Stromal cell of bone marrow (primary cell): ENCODE results near the gene JMJD4.

Experiments
- DNase-seq: peaks from one replicate; pipeline ENCODE4 v3.0.0-alpha.2; 2012; ENCODE audit warnings: low read depth

Gene JMJD4

GRCh38 chr1:227768640-227769039 is 33.5 kb upstream of the JMJD4 start:
- DNase-seq: no peak

DNA sequence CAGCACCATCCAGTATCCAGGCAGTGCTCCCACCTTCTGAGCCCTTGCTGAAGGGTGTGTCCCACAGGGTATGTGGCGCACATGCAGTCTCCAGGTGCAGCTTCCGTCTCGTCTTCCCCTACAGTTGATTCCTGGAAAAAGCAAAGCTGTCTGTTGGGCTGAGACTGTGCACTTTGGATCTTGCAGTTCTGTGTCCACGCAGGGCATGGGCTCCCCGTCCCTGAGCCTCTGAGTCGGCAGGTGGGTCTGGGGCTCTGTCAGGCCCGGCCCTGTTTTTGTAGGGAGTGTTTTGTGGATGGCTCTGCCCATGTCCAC is 33.0 kb upstream of the JMJD4 start:
- no peak for DNase-seq

DNA sequence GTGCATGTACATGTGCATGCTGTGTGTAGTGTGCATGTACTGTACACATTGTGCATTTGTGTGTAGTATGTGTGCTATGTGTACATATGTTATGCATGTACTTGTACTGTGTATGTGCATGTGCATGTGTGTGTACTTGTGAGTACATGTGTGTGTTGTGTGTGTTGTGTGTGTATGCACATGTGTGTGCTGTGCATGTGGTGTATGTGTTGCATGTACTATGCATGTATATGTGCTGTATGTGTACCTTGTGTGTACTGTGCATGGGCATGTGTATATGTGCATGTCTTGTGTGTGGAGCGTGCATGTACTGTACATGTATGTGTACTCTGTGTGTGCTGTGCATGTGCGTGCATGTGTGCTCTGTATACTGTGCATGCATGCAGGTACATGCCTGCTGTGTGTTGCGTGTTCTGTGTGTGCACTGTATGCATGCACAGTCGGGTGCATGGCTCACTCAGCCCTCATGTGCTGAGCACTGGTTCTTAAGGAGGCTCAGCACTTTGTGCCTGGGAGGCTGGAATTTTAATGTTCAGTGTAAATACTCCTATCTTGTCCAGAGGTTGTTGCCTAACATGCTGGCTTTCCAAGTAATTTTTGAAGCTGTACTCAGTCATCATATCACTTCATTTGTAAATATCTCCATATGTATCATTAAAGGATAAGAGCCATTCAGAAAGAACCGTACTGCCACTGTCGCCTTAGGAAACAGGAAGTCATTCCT is 32.5 kb upstream of the JMJD4 start:
- DNase-seq: no peak

DNA sequence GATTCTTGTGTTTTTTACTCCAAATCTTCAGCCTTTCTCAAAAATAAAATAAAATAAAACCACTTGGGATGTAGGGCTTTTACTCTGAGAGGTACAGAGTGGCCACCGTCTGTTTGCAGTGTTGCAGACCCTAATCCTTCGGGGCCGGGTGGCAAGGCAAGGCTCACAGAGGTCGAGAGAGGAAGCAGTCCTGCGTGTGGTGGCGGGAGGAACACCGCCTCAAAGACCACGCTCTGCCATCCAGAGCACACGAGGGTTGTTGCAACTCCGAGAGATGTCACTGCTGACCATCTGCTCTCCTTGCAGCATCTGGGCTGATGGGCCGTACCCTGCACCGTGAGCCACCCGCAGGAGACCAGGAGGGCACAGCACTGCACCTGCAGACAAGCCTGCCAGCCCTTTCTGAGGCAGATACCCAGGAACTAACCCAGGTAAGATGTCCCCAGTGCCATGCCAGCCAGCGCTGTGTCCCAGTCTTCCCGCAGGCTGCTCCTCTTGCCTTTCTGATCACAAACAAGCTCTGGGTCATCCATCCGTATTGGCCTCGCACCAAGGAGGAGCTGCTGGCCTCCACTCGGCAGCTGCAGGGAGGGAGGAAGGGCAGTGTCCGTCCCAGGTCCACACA is 31.7 kb upstream of the JMJD4 start:
- no peak for DNase-seq

DNA sequence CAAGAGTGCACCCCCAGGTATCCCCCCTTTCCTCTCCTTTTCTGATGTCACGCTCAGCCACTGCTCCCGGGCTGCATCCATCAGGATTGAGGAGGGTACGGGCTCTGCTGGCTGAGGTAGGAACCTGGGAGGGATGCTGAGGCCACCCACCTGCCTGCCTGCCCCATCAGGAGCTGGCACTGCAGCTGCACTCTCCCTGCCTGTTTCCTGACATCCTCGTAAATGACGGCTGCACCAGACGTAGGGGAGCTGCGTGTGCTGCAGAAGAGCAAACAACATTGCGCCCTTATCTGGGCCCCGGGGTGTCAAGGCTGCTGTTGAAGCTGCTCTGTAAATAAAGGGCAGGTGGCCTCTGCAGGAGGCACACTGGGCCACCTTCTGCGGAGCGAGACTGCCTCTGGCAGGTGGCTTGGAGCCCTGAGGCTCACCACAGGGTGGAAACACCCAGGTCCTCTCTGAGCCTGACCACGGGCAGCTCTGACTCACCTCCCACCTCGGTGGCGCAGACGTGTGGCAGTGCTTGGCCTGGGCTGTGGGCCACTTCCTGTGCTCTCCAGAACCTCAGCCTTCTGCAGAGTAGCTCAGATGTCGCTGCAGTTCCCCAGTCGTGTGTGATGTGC is 31.0 kb upstream of the JMJD4 start:
- DNase-seq: no peak

GRCh38 chr1:227765261-227766014 is 30.3 kb upstream of the JMJD4 start:
- DNase-seq: no peak

DNA sequence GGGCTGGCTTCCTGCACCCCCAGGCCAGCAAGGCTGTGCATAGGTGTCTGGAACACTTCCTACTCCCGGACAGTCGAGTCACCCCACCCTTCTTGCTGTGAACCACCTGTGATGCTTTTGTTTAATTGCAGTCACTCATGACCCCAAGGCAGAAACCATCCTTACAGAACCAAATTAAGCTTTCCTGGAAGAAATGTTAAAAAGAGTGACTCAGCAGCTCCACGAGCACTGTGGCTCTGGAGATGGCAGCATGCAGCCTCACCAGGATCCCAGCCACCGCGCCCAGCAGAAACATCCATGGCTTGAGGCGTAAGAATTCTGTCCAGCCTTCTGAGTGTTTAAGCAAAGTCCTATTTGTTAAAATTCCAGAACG is 28.9 kb upstream of the JMJD4 start:
- DNase-seq: no peak

- DNase-seq: no peak
Observed at GRCh38 chr1:227763246-227764018, 28.3 kb upstream of the JMJD4 start.

DNA sequence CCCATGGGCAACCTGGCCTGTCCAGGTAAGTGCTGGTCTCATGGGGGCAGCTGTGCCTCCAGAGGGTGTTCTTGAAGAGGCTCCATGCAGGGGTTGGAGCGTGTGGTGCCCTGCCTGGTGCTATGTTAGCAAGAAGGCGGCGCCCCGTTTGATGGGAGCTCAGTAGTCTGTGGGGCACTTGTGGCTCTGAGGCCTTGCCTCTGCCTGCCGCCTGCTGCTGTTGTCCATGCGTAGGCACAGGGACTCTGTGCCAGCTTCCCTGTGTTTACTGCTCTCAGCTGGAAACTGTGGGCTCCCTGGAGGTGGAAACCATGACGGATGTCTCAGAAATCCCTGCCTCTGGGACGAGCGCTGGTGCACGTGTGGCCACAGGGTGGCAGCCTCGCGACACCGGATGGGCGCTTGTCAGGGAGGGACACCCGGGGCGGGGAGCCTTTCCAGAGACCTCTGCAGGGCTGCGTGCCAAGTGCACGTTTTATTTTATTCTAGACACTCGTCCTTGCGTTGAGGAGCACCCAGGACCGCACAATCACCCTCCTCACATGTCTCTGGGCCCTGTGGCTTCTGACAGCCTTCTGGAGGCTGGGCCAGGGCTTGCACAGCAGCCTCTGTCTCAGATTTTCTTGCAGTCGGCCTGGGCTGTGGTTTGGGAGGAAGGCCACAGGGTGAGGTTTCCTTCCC is 27.3 kb upstream of the JMJD4 start:
- DNase-seq: peak; percentile 62

DNA sequence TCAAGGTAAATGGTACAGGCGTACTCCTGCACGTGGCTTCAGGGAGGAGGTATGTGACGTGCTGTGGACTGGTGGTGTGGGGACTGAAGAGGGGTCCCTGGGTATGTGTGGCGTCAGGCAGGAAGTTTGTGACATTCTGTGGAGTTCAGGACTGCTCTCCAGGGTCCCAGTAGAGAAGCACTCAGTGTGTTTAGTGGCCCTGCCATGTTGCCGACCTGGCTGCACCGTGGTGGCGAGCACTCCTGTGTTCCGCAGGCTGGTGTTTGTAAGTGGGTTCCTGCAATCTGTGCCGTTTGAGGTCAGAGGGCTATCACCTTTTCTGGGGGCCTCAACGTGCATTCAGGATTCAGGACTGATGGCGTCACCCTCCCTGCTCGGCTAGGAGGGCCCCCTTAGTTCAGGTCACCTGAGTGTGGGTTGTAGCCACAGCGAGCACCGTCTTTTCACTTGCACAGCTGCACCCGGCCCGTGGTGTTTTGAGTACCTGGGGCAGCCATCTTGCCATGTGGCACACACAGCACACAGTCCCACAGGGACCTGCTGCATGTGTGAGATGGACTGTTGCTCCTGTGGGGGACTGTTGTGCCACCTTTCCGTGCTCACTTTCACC is 26.6 kb upstream of the JMJD4 start:
- DNase-seq: no peak

- no peak for DNase-seq
Observed at GRCh38 chr1:227760377-227760776, 25.3 kb upstream of the JMJD4 start.

GRCh38 chr1:227759341-227760300 is 24.5 kb upstream of the JMJD4 start:
- DNase-seq: peak; percentile 65

- DNase-seq: no peak
Observed at GRCh38 chr1:227758366-227758765, 23.3 kb upstream of the JMJD4 start.

DNA sequence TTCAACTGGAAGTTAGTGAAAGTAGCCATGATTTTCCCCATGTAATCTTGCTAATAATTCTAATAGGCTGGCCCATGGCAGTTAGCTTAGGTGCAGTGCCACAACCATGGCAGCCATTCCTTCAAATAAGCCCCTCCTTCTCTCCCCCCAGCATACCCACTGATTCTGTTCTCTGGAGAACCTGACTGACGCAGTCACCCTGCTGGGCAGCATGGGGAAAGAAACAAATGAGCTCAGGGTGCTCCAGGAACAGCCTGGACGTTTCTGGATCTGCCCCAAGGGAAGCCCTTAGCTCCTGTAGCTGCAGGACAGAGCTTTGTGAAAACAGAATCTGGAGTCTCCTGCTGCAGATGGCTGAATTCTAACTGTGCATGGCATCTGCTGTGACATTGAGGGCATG is 22.7 kb upstream of the JMJD4 start:
- no peak for DNase-seq

DNA sequence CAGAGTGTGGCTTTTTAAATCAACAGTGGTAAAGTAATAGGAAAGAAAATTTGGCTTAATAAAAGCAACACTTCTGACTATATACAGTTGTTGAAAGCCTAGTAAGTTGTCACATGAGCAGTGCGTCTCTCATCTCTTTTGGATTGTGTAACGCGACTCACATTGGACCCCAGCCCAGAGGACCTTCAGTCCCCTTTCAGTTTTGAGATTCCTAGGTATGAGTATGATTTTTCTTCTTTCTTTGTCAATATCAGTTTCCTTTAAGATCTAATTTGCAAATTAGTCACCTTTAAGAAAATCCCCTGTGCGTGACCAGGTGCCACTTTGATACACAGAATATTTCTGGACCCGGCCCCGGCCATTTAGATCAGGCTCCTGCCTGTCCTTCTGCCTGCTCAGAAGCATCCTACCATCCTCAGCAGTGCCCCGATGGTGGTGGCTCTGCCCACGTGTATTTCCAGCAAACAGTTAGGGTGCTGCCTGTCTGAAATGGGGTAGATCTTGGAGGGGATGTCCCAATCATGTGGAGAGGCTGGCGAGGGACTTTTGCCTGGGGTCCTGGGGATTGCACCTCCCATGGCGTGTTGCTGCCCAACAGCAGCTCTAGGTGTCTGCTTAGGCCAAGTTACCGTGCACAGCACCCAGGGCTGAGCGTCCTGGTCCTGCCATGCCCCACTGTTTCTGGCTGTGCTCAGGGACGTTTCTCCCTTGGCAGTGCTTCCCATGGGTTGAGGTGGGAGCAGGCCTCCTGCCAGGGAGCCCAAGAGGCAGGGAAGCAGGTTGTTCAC is 21.3 kb upstream of the JMJD4 start:
- DNase-seq: no peak

DNA sequence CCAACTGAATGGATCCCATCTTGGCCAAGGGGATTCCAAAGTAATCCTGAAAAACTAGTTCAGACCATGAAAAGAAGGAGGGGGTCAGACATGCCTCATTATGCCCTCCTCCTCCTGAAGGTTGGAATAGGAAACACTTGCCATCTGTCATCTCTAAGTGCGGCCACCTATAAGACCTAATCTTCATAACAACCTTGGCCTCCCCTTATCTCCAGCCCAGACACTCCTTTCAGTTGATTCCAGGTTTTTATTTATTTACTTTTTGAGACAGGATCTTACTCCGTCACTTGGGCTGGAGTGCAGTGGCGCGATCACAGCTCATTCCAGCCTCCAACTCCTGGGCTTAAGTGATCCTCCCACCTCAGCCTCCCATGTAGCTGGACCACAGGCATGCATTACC is 19.9 kb upstream of the JMJD4 start:
- DNase-seq: no peak

DNA sequence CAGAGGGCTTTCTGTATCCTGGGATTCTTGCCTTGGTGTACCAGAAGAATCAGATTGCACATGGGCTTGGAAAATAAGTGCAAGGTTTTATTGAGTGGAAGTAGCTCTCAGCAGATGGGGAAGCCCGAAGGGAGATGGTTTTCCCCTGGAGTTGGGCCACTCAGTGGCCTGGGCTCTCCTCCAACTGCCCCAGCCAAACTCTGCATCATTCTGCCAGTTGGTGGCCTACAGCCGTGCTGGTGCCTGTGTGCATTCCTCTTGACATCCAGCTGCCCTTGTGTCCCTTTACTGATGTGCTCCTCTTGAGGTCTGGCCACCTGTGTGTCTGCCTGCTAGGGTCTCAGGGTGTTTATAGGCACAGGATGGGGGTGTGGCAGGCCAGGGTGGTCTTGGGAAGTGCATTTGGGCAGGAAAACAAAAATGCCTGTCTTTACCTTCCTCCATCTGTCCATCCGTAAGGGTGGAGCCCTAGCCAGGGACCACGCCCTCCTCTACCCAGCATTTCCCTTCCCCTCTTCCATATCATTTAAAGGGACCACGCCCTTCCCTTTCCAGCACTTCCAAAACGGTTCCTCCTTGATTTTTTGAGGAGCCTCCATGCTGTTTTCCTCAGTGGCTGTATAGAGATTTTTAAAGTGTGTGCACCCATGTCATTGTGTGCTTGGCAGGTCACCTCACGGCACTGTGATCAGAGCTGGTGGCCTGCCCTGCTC is 19.1 kb upstream of the JMJD4 start:
- DNase-seq: peak; percentile 38

GRCh38 chr1:227749916-227750710 is 15.0 kb upstream of the JMJD4 start:
- no peak for DNase-seq
